Breast epithelium (tissue), 4 donors: ENCODE results near the gene TCTN1. TPM values are rescaled to one million over a fixed set of nuclear protein-coding genes. Genes with fewer than 3 reads are reported as not detected.

ENCODE experiments used
- DNase-seq, 2 donors: peaks; one replicate each; pipeline ENCODE4 v3.0.0-alpha.2; 2019; ENCODE audit warnings: low spot score in 2 of 2
- H3K27ac ChIP-seq, 2 donors: fragments of 200-600 bp; sonication (generic) in 1 of 2; one replicate each; pipeline ENCODE4 v1.5.1; 2016 to 2019; ENCODE audit warnings: mild to moderate bottlenecking in 1 of 2
- H3K27me3 ChIP-seq, 2 donors: fragments of 200-600 bp; sonication (generic) in 1 of 2; one replicate each; pipeline versions ENCODE4 v1.5.1 to v1.6.0; 2017 to 2019; ENCODE audit warnings: control low read depth in 1 of 2, mild to moderate bottlenecking in 1 of 2
- H3K36me3 ChIP-seq: fragments of 200-600 bp; one replicate; pipeline ENCODE4 v1.5.1; 2019
- H3K4me1 ChIP-seq, 2 donors: fragments of 200-600 bp; sonication (generic); one replicate each; pipeline ENCODE4 v1.5.1; 2016 to 2019; ENCODE audit warnings: control low read depth in 1 of 2
- H3K4me3 ChIP-seq, 3 donors: fragments of 200-600 bp; sonication (generic); 1 replicate in 2 of 3; 2 replicates in 1 of 3; pipeline ENCODE4 v1.5.1; 2016 to 2019; ENCODE audit warnings: mild to moderate bottlenecking in 3 of 3, moderate library complexity in 2 of 3
- H3K9me3 ChIP-seq, 2 donors: fragments of 200-600 bp; sonication (generic) in 1 of 2; one replicate each; pipeline ENCODE4 v1.5.1; 2016 to 2019; ENCODE audit warnings: control low read depth in 1 of 2
- POLR2A ChIP-seq: fragments of 450-650 bp; IDR thresholded peaks from one replicate; pipeline ENCODE4 v1.6.1; 2016; ENCODE audit warnings: antibody characterized with exemption, mild to moderate bottlenecking, moderate library complexity
- POLR2AphosphoS5 ChIP-seq, 3 donors: sonication (generic); formaldehyde crosslinking; IDR thresholded peaks; one replicate each; pipeline ENCODE4 v1.6.1; 2017; ENCODE audit warnings: antibody characterized with exemption in 3 of 3
- intact Hi-C: fragments of 100-400 bp; cut with DNase I; formaldehyde crosslinking; loops from one replicate; pipeline ENCODE4 v1.15.1; 2023; ENCODE audit warnings: low total_unique reads
- total RNA-seq, 3 donors: library from RNA; depleted of rRNA; stranded (reverse); fragments of >200 nt; gene quantifications; one replicate each; pipeline ENCODE4 v1.1.0, GENCODE V29; 2016
- TF ChIP-seq, protein P1 (sequence below), 3 donors: fragments of 450-650 bp; IDR thresholded peaks; one replicate each; pipeline ENCODE4 v1.5.1; 2016 to 2017; ENCODE audit warnings: antibody characterized with exemption in 3 of 3, mild to moderate bottlenecking in 3 of 3, moderate library complexity in 3 of 3

The TCTN1 gene
- total RNA-seq, 3 donors from 2014 or later, result 43.0 to 76.0 (median 56.3) TPM

GRCh38 chr12:110615171-110615570 lies 1.2 kb downstream of the TCTN1 start:
- intact Hi-C loops, result no loop called here
- Histone ChIP-seq H3K36me3 (no peaks in the 10 kb centered on the region), H3K27ac (no peak overlapping the region)

GRCh38 chr12:110616471-110617115 lies 2.7 kb downstream of the TCTN1 start:
- peaks cover 0 to 3% of the 10 kb centered on the region in 2 donors for H3K4me1 ChIP-seq
- DNase-seq, result no peak
- intact Hi-C loops, result no loop called here
- H3K4me3 ChIP-seq, result no peak overlapping the region
- H3K36me3 ChIP-seq, result no peaks in the 10 kb centered on the region
- TF ChIP-seq POLR2AphosphoS5 (IDR thresholded peaks at IDR 0.05) (no peak), POLR2A (no peak)
- TF ChIP-seq, protein P1, sequence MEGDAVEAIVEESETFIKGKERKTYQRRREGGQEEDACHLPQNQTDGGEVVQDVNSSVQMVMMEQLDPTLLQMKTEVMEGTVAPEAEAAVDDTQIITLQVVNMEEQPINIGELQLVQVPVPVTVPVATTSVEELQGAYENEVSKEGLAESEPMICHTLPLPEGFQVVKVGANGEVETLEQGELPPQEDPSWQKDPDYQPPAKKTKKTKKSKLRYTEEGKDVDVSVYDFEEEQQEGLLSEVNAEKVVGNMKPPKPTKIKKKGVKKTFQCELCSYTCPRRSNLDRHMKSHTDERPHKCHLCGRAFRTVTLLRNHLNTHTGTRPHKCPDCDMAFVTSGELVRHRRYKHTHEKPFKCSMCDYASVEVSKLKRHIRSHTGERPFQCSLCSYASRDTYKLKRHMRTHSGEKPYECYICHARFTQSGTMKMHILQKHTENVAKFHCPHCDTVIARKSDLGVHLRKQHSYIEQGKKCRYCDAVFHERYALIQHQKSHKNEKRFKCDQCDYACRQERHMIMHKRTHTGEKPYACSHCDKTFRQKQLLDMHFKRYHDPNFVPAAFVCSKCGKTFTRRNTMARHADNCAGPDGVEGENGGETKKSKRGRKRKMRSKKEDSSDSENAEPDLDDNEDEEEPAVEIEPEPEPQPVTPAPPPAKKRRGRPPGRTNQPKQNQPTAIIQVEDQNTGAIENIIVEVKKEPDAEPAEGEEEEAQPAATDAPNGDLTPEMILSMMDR (IDR thresholded peaks at IDR 0.05), result no peak
- H3K27ac ChIP-seq, result no peak overlapping the region
- no peaks in the 10 kb centered on the region for H3K27me3 ChIP-seq
- no peaks in the 10 kb centered on the region for H3K9me3 ChIP-seq

More at GRCh38 chr12:110615171-110615570, 1.2 kb downstream of the TCTN1 start:
- no peaks in the 10 kb centered on the region for H3K27me3 ChIP-seq
- H3K4me1 ChIP-seq, result peaks cover 0 to 3% of the 10 kb centered on the region in 2 donors
- DNase-seq, result no peak
- no peak for TF ChIP-seq POLR2AphosphoS5 (IDR thresholded peaks at IDR 0.05)
- TF ChIP-seq, protein P1 (IDR thresholded peaks at IDR 0.05), result no peak
- TF ChIP-seq POLR2A, result no peak
- no peak overlapping the region for H3K4me3 ChIP-seq
- H3K9me3 ChIP-seq, result no peaks in the 10 kb centered on the region

- intact Hi-C loops, result no loop called here
- H3K27ac ChIP-seq, result no peak overlapping the region
- no peaks in the 10 kb centered on the region for H3K9me3 ChIP-seq
- H3K27me3 ChIP-seq, result no peaks in the 10 kb centered on the region
- TF ChIP-seq POLR2A (no peak), POLR2AphosphoS5 (IDR thresholded peaks at IDR 0.05) (no peak)
- TF ChIP-seq, protein P1 (IDR thresholded peaks at IDR 0.05), result no peak
- peaks cover 0 to 2% of the 10 kb centered on the region in 2 donors for H3K4me1 ChIP-seq
- DNase-seq, result no peak
- H3K36me3 ChIP-seq, result no peaks in the 10 kb centered on the region
- no peak overlapping the region for H3K4me3 ChIP-seq
These were observed 5.6 kb downstream of the TCTN1 start for GRCh38 chr12:110619534-110619953.

DNA sequence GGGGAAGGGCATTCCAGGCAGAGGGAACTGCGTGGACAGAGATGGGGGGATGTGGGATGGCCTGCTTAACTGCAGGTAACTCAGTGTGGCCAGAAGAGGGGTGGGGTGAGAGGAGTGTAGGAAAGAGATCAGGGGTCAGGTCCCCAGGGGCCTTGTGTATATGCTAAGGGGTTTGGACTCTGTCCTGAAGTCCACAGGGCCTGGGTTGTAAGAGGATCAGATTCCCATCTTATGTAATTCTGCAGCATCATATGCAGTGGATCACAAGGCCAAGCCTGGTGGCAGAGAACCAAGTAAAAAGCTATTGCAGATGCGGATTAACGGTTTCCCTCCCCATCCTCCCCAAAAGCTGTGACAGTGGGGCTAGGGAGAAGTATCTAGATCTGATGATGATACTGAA lies 8.7 kb downstream of the TCTN1 start:
- intact Hi-C loops, result no loop called here
- H3K27me3 ChIP-seq, result no peaks in the 10 kb centered on the region
- H3K9me3 ChIP-seq, result no peaks in the 10 kb centered on the region
- no peak overlapping the region for H3K27ac ChIP-seq
- no peak for DNase-seq
- H3K4me1 ChIP-seq, result no peaks in the 10 kb centered on the region
- no peaks in the 10 kb centered on the region for H3K36me3 ChIP-seq
- TF ChIP-seq, protein P1 (IDR thresholded peaks at IDR 0.05), result no peak
- TF ChIP-seq POLR2AphosphoS5 (IDR thresholded peaks at IDR 0.05), result no peak
- no peak for TF ChIP-seq POLR2A
- no peak overlapping the region for H3K4me3 ChIP-seq

- H3K36me3 ChIP-seq, result no peaks in the 10 kb centered on the region
- H3K4me3 ChIP-seq, result no peak overlapping the region
- H3K9me3 ChIP-seq, result no peaks in the 10 kb centered on the region
- intact Hi-C loops, result no loop called here
- TF ChIP-seq, protein P1 (IDR thresholded peaks at IDR 0.05), result no peak
- TF ChIP-seq POLR2AphosphoS5 (IDR thresholded peaks at IDR 0.05), result no peak
- TF ChIP-seq POLR2A, result no peak
- H3K27ac ChIP-seq, result no peak overlapping the region
- DNase-seq, result no peak
- no peaks in the 10 kb centered on the region for H3K4me1 ChIP-seq
- no peaks in the 10 kb centered on the region for H3K27me3 ChIP-seq
These were observed 13.7 kb downstream of the TCTN1 start for GRCh38 chr12:110627500-110628195.
